ENCODE data around the gene TMEM132D. TPM values are rescaled to one million over a fixed set of nuclear protein-coding genes. Genes with fewer than 3 reads are reported as not detected.

TMEM132D gene
- under 1 TPM in 1 of 4 donors, not detected in 3; 0.35 TPM for total RNA-seq

GRCh38 chr12:129903956-129904829 is at the start of gene TMEM132D:
Gene TMEM132D (minus strand): TSS chr12:129904025.
- DNase-seq: no peak
- Histone ChIP-seq H3K27me3 (peaks cover 0 to 6% of the 10 kb centered on the region in 2 donors), H3K4me3 (no peak within 1 kb of the TSS), H3K36me3 (no peaks in the 10 kb centered on the region), H3K27ac (no peak within 1 kb of the TSS), H3K4me1 (no peaks in the 10 kb centered on the region), H3K9me3 (no peaks in the 10 kb centered on the region)
- intact Hi-C loops (cut with DNase I; ENCODE audit: low total_unique reads): no loop called here
- TF ChIP-seq POLR2A (IDR thresholded peaks at IDR 0.05) (no peak), CTCF (IDR thresholded peaks at IDR 0.05) (no peak)

- Histone ChIP-seq H3K27ac (no peak overlapping the region), H3K4me3 (no peak overlapping the region), H3K27me3 (no peaks in the 10 kb centered on the region), H3K9me3 (no peaks in the 10 kb centered on the region), H3K36me3 (no peaks in the 10 kb centered on the region), H3K4me1 (no peaks in the 10 kb centered on the region)
- TF ChIP-seq POLR2A (IDR thresholded peaks at IDR 0.05): no peak
- TF ChIP-seq CTCF (IDR thresholded peaks at IDR 0.05): no peak
- intact Hi-C loops (cut with DNase I; ENCODE audit: low total_unique reads): no loop called here
- DNase-seq: no peak
Measured at GRCh38 chr12:129949651-129950050, 45.8 kb upstream of the TMEM132D start.

GRCh38 chr12:129941618-129942017 is 37.8 kb upstream of the TMEM132D start:
- Histone ChIP-seq H3K27me3 (no peaks in the 10 kb centered on the region), H3K4me1 (no peaks in the 10 kb centered on the region), H3K27ac (no peak overlapping the region), H3K9me3 (no peaks in the 10 kb centered on the region), H3K4me3 (no peak overlapping the region), H3K36me3 (no peaks in the 10 kb centered on the region)
- no peak for DNase-seq
- TF ChIP-seq POLR2A (IDR thresholded peaks at IDR 0.05) (no peak), CTCF (IDR thresholded peaks at IDR 0.05) (no peak)
- intact Hi-C loops (cut with DNase I; ENCODE audit: low total_unique reads): no loop called here

GRCh38 chr12:129938089-129938488 is 34.3 kb upstream of the TMEM132D start:
- intact Hi-C loops (cut with DNase I; ENCODE audit: low total_unique reads): no loop called here
- H3K36me3 ChIP-seq: no peaks in the 10 kb centered on the region
- TF ChIP-seq CTCF (IDR thresholded peaks at IDR 0.05): no peak
- TF ChIP-seq POLR2A (IDR thresholded peaks at IDR 0.05): no peak
- DNase-seq: no peak
- H3K9me3 ChIP-seq: no peaks in the 10 kb centered on the region
- H3K4me1 ChIP-seq: no peaks in the 10 kb centered on the region
- H3K4me3 ChIP-seq: no peak overlapping the region
- no peak overlapping the region for H3K27ac ChIP-seq
- no peaks in the 10 kb centered on the region for H3K27me3 ChIP-seq

- Histone ChIP-seq H3K27ac (no peak overlapping the region), H3K27me3 (no peaks in the 10 kb centered on the region), H3K36me3 (no peaks in the 10 kb centered on the region), H3K4me1 (no peaks in the 10 kb centered on the region), H3K4me3 (no peak overlapping the region), H3K9me3 (no peaks in the 10 kb centered on the region)
- intact Hi-C loops (cut with DNase I; ENCODE audit: low total_unique reads): no loop called here
- DNase-seq: no peak
- TF ChIP-seq CTCF (IDR thresholded peaks at IDR 0.05): no peak
- TF ChIP-seq POLR2A (IDR thresholded peaks at IDR 0.05): no peak
Measured at GRCh38 chr12:129937426-129937825, 33.6 kb upstream of the TMEM132D start.
